NCI-H1092 (cell line): ENCODE results near the gene DYNLT4.
"Not testable (repeated sequence)": the region's sequence is repeated elsewhere in the genome, so short reads cannot be mapped to it uniquely, and the experiment has no call there.

Experiments
- DNase-seq: peaks from one replicate; lab custom pipeline; 2025; lab: John Stamatoyannopoulos, UW

The DYNLT4 gene

DNA sequence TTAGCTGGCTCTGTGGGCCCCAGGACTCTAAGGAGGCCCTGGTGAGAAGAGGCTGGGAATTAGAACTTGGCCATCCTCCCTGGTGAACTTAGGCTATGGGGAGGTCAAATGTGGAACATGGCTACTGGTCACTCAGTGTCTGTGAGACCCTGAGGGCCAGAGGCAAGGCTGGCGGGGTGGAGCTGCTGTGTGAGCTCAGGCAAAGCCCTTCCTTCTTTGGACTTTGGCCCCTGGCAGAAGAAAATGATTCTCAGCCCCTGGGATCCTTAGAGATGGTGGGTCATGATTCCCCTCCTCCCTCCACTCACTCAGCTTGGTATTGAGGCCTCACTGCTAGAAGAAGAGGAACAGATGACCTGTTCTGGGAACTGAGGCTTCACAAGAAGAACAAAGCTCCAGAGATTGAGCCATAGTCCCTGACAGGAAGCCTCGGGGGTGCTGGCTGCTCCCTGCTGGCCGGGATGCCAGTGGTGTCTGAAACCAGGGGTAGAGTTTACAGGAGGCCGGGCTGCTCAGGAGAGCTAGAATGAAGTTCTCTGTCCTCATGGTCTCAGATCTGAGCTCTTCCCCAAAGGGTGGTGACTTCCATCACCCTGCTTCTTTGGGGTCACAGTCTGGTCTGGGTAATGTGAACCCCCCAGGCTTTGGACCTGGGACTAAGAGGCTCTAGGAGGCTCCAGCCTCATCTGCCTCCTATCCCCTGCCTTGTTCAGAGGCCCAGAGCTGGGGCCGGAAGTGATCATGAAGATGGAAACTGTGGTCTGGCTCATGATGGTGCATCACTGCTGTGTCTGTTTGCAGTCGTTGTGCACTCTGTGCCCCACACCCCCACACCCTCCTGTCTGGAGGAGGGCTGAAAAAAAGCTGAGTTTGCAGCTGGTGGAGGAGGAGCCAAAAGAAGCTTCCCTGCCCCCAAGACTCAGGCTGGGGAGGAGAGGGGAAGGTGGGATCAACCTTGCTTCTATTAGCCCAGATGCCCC lies 2.1 kb upstream of the DYNLT4 start:
- DNase-seq = no peak

DNA sequence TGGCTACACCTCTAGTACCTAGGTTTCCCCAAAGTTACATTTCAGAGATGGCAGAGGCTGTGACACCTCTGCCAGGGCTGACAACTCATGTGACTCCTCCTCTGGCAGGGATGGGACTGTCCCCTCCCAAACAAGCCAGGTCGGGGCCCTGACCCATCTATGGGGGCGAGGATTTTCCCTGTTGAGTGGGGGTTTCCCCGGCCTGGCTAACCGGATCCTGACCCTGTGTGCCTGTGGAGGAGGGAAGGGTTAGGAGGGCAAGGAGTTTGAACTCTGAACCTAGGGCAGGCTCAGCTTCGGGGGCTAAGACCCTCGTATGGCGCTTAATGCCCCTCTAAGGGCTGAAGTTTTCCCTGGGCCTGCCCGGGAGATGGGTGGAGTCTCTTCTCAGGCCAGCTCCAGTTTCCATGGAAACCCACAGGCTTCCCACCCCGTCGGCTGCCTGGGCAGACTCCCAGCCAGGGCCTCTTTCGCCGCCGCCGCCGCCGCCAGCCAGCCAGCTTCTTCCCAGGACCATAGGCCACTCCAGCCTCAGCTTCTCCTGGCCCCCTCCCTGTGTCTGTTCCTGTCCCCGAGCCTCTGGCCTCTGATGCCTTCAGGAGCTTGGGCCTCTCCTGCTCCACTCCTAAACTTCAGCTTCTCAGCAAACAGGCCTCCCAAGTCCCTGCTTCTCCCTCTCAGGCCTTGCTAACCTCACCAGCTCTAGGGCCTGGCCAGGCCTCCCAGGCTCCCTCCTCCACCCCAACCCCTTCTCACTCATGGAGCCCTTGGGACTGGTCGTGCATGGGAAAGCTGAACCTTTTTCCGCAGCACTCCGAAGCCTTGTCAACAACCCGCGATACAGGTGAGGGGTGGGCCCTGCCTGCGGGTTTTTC lies 1.1 kb upstream of the DYNLT4 start, which contains the start of gene BTBD19:
BTBD19 (plus strand) TSS at position 461 of the 875 bp plus-strand sequence; CDS start at position 759, 298 bp downstream.
- DNase-seq = no peak

DNA sequence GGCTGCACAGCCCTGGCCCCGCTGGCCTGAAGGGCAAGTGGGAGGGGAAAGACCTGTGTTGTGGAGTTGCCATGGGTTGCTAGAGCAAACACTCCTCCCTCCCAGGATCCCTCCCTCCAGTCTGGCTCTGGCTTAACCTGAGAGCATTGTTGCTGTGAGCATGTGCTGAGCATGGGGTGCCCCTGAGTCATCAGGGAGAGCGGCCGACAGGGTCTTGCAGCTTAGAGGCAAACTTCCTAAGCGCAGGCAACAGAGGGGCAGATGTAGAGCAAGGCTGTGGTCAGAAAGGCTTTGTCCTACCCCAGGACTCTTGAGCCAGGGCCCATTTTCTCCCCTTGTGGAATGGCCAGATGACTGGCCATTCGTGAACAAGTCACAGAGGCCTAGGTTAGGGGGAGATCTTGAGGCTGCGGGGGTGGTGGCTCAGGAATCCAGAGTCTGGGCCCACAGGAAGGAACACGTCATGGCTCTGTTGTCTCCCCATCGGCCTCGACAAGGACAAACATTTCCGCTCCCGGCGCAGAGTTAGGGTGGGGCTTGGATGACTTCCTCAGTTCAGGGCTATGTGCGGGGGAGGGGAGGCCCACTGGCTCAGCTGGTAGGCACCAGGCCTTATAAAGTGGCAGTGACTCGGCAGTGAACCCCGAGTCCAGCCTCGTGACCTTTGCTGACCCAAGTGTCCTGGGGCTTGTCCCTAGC lies 362 bp upstream of the DYNLT4 start:
- no peak for DNase-seq

DNA sequence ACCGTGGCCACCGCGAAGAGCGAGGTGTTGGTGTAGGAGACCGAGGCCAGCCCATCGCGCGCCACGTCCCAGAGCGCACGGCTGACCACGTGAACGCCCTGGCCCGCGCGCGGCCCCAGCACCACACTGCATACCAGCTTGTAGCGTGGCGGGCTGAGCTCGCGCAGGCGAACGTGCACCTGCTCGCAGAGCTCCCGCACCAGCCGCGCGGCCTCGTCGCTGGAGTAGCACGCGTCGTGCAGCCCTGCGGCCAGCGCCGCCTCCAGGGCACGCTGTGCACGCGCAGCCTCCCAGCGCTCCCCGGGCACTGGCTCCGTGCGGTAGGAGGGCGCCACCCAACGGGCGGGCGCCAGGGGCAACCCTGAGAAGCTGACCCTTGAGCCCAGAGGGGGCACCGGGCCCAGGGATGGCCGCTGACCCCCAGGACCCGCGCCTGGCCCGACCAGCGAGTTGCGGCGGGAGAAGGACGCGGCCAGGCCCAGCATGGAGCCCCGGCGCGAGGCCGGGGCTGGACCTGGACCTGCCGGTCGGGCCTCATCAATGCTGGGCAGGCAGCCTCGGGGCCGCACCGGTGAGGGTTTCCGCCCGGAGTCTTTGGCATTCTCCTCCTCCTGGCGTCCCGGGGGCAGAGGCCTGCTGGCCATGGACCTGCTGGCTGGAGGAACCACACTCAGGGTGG lies 987 bp downstream of the DYNLT4 start:
- DNase-seq = no peak

DNA sequence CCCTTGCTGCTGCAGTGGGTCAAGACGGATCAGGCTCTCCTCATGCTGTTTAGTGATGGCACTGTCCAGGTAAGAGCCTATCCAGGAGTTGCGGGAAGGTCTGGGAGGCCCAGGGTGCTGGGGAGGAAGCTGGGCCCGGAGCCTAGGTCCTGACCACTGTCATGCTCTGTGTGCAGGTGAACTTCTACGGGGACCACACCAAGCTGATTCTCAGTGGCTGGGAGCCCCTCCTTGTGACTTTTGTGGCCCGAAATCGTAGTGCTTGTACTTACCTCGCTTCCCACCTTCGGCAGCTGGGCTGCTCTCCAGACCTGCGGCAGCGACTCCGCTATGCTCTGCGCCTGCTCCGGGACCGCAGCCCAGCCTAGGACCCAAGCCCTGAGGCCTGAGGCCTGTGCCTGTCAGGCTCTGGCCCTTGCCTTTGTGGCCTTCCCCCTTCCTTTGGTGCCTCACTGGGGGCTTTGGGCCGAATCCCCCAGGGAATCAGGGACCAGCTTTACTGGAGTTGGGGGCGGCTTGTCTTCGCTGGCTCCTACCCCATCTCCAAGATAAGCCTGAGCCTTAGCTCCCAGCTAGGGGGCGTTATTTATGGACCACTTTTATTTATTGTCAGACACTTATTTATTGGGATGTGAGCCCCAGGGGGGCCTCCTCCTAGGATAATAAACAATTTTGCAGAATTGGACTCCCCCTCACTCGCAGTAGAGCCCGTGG lies 1.7 kb downstream of the DYNLT4 start:
- DNase-seq = no peak

DNA sequence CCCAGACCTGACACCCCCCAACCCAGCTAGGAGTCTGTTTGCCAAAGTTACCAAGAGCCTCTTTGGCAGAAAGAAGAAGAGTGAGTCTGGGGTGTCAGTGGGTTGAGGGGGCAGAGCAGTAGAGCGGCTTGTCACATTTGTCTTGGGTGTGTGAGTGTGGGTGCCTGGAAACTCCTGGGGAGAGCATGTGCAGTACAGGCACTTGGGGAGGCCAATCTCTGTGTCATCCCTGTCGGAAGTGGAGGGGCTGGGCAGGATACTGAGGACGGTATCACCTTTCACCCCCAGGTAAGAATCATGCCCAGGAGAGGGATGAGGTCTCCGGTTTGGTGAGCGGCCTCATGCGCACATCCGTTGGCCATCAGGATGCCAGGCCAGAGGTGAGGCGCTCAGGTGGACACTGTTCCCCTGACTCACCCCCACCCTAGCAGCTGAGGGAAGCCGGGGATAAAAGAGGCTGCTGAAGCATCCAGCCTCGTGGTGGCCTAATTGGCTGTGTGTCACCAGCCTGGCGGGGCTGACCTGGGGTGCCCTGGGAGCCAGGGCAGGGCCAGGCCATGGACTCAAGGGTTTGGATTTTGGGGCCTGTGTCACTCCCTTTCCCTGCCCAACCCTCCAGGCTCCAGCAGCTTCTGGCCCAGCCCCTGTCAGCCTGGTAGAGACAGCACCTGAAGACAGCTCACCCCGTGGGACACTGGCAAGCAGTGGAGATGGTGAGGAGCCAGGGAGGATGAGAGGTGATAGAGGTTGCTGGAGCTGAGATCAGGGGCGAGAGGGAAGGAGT lies 3.6 kb downstream of the DYNLT4 start:
- DNase-seq = no peak

DNA sequence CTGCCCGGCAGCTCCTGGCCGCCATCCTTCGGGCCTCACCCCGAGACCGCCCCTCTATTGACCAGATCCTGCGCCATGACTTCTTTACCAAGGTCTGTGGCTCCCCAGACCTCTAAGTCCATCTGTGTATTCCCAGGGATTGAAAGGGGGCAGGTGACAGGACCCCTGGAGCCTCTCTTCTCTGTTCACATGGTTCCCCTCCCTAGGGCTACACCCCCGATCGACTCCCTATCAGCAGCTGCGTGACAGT lies 4.2 kb downstream of the DYNLT4 start:
- no peak for DNase-seq

DNA sequence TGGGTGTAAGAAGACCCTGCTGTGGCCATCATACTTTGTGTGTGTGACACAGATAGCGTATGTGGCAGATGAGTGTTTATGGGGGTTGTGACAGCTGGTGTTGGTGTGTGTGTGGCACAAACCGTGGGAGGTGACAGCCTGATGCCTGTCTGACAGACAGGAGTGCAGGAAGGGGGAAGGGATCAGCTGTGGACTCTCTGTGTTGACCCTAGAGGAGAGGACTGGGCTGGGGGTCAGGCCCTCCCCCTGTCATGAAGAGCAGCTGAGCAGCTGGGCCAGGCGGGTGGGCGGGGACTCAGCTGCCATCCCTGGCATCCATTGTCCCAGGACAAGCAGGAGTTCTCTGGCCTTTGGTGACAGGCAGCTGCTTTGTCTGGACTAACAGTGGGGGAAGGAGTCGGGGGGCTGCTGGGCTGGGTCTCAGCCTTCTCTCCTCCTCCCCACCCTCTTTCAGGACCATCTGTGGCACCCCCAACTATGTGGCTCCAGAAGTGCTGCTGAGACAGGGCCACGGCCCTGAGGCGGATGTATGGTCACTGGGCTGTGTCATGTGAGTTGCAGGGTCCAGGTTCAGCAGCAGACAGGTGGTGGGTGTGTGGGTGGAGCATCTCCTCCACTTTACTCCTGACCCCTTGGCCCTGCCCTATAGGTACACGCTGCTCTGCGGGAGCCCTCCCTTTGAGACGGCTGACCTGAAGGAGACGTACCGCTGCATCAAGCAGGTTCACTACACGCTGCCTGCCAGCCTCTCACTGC lies 4.7 kb downstream of the DYNLT4 start:
- no peak for DNase-seq

DNA sequence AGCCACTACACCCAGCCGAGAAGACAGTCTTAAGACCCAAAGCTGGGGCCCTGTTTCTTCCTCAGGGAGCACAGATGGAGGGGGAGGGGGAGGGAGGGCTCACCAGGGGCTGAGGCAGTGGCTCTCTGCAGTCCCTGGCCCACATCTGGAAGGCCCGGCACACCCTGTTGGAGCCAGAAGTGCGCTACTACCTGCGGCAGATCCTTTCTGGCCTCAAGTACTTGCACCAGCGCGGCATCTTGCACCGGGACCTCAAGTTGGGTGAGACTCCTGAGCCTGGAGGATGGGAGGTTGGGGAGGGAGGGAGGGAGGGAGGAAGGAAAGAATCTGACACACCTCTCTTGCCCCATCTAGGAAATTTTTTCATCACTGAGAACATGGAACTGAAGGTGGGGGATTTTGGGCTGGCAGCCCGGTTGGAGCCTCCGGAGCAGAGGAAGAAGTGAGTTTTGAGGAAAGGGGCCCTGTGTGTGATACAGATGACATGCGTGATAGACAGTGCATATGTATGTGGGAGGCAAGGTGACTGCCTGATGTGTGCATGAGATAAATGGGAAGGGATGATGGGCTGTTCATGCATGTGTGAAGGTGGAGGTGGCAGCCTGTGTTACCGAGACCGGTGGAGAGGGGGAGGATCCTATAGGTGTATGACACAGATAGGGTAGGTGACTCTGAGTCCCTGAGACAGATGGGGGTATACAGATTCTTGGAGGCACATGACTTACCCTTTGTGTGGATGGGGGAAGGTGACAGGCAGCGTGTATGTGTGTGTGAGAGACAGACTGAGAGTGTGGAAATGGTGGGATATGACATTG lies 5.5 kb downstream of the DYNLT4 start:
- DNase-seq = no peak

DNA sequence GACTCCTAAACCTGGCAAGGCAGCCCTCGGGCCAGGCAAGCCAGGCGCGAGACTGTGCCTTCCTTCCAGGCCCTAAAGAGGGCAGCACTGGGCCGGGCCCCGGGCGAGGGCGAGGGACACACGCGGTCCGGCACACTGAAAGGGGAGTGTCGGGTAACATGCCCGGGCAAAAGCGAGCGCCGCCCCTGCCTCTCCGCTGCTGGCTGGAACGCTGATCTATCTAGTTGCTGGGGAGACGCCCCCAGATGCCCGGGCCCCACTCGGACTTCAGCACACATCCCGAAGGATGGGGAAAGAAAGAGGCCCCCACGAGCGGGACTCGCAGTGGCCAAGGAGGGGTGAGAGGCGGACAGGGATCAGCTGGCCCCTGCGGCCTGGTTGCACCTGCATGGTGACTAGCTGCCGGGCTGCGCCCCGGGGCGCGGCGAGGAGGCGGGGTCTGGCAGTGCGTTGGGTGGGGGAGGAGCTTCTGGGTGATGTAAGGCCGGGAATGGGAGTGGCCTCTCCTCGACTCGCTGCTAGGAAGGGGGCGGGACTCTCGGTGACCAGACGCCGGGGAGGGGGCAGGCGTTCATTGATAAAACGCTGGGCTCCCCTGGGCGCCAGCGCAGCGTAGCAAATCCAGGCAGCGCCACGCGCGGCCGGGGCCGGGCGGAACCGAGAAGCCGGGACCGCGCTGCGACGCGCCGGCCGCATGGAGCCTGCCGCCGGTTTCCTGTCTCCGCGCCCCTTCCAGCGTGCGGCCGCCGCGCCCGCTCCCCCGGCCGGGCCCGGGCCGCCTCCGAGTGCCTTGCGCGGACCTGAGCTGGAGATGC lies 7.2 kb downstream of the DYNLT4 start, which contains the start of gene PLK3:
PLK3 (plus strand) TSS at position 608 of the 815 bp plus-strand sequence; CDS start at position 695, 87 bp downstream.
- peak; percentile 97 for DNase-seq

DNA sequence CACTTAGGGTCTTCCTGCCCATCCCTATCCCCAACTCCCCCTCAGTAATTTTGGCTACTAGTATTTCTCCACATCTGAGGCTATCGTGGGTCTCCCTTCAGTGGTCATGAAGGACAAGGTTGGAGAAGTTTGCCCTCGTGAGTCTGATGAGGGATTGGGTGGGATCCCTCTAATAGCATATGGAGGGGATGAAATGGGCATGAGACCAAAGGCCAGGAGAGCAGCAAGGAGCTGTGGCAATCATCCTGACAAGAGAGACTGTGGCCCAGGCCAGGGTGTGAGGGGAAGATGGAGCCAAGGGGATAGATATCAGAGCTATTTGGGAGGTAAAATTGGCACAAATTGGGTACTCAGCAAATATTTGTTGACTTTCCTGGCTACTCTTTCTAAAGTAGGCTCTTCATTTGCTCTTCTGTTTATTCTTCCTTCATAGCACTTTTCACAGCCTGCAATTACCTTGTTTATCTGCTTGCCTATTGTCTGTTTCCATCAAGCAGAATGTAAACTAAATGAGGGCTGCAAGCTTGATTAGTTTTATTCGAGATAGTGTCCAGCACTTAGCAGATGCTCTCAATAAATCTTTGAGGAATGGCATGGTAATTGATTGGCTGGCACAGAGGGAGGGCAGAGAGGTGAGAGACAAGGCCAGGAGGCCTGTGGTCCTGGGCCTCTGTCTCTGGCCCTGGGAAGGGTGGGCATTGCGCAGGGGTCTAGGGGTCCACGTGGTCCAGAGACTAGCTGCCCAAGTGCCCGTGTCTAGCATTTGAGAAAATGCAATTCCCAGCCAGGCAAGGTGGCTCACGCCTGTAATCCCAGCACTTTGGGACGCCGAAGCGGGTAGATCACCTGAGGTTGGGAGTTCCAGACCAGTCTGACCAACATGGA lies 8.4 kb downstream of the DYNLT4 start:
- peak; percentile 47 for DNase-seq

DNA sequence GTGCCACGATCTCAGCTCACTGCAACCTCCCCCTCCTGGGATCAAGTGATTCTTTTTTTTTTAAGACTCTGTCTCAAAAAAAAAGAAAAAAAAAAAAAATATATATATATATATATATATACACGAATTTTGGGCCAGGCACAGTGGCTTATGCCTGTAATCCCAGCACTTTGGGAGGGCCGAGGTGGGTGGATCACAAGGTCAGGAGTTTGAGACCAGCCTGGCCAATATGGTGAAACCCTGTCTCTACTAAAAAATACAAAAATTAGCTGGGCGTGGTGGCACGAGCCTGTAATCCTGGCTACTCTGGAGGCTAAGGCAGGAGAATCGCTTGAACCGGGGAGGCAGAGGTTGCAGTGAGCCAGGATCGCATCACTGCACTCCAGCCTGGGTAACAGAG lies 9.3 kb downstream of the DYNLT4 start:
- not testable (repeated sequence) for DNase-seq

DNA sequence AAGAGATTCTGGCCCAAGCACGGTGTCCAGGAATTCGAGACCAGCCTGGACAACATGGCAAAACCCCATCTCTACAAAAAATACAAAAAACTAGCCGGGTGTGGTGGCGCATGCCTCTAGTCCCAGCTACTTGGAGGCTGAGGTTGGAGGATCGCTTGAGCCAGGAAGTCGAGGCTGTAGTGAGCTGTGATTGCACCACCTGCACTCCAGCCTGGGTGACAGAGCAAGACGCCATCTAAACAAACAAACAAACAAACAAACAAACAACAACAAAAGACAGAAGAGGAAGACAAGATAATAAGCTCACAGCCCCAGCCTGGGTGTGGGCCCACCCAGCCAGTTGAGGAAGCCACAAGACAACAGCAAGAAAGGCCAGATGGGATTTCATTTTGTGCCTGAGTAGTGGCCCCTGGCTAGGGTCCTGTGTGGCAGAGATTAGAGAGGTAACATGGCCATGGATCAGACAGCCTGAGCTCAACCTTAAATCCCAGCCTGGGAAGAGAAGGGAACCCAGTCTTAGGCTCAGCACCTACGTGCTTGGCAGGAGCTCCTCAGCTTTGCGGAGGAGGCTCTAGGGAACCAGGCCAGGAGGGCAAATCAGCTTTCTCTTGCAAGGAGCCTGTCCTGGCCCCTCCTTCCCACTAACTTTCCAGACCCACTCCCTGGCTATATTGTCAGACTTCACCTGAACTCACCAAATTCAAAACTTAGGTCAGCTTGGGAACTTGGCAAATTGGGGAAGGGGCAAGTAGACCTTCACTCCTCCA lies 14.2 kb downstream of the DYNLT4 start:
- DNase-seq = no peak

DNA sequence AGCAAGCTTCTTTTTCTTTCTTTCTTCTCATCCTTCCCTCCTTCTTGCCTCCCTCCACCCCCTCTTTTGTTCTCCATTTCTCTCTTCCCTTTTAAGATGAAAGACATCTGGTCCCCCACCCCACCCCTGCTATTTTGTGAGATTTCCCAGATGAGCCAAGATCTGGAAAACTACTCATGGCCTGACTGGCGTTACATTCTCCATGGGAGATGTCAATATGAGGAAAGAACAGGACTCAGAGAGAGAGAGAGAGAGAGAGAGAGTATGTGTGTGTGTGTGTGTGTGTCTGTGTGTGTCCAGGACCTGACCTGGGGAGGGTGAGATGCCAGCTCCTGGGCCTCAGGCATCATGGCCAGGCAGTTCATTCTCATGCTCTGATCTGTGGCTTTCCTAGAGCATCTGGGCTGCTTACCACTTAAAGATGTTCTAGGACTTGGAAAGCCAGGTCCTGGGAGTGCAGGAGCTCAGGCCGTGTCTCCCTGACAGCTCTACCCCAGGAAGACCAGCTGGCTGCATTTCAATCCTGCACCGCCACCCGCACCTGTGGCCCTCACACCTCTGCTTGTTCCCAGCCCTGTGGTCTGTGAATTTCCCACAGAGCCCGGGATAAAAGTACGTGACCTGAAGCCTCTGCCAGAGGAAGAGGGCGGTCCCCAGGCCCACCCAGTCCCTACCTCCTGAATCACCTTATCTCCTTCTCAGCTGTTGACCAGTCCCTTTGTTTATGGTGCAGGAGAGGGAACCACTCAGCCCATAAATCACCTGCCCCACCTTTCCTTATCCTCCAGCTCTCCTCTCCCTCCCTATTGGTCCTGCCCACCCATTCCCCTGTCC lies 16.0 kb downstream of the DYNLT4 start:
- no peak for DNase-seq
